CD8-positive, alpha-beta memory T cell (primary cell): ENCODE results near the gene HACL1. TPM values are rescaled to one million over a fixed set of nuclear protein-coding genes. Genes with fewer than 3 reads are reported as not detected.

Experiments used
- CTCF ChIA-PET: fragments of 350-600 bp; sonication (Branson Sonifier 250); formaldehyde crosslinking; loops from one replicate; lab custom pipeline; 2021; ENCODE audit warnings: antibody characterized with exemption; lab: Charles Lee
- POLR2A ChIA-PET: fragments of 350-600 bp; sonication (Branson Sonifier 250); formaldehyde crosslinking; loops from one replicate; lab custom pipeline; 2021; ENCODE audit warnings: antibody characterized with exemption; lab: Charles Lee
- DNase-seq, 5 donors: peaks; one replicate each; pipeline versions ENCODE4 v3.0.0 to v3.0.0-alpha.2; 2020 to 2022; ENCODE audit warnings: mixed read lengths in 1 of 5
- H3K27ac ChIP-seq: one replicate; pipeline ENCODE4 v1.7.0; 2013; ENCODE audit warnings: low read depth, mild to moderate bottlenecking, low read length, moderate library complexity
- H3K27me3 ChIP-seq: 2 replicates; pipeline ENCODE4 v1.7.0; 2013; ENCODE audit warnings: low read length, mild to moderate bottlenecking; ENCODE audit not compliant: insufficient read depth, poor library complexity, severe bottlenecking
- H3K36me3 ChIP-seq: 2 replicates; pipeline ENCODE4 v1.7.0; 2013; ENCODE audit warnings: mild to moderate bottlenecking, low read length, moderate library complexity; ENCODE audit not compliant: insufficient read depth
- H3K4me1 ChIP-seq: 2 replicates; pipeline ENCODE4 v1.7.0; 2013; ENCODE audit warnings: mild to moderate bottlenecking, low read length, moderate library complexity; ENCODE audit not compliant: insufficient read depth
- H3K4me3 ChIP-seq: 2 replicates; pipeline ENCODE4 v1.7.0; 2013; ENCODE audit warnings: mild to moderate bottlenecking, low read length
- H3K9me3 ChIP-seq: 2 replicates; pipeline ENCODE4 v1.7.0; 2013; ENCODE audit warnings: mild to moderate bottlenecking, low read length
- H3K27ac Mint-ChIP-seq, 8 donors: one replicate each; pipeline ENCODE4 v1.8.0; 2020 to 2021; ENCODE audit warnings: mixed read lengths in 8 of 8, mild to moderate bottlenecking in 6 of 8, inconsistent platforms in 3 of 8, moderate library complexity in 3 of 8
- H3K27me3 Mint-ChIP-seq, 2 donors: one replicate each; pipeline ENCODE4 v1.8.0; 2020 to 2021; ENCODE audit warnings: mixed read lengths in 2 of 2, mild to moderate bottlenecking in 1 of 2, moderate library complexity in 1 of 2
- H3K36me3 Mint-ChIP-seq, 3 donors: one replicate each; pipeline ENCODE4 v1.8.0; 2020 to 2021; ENCODE audit warnings: mixed read lengths in 3 of 3, inconsistent platforms in 1 of 3, mild to moderate bottlenecking in 1 of 3
- H3K4me1 Mint-ChIP-seq, 3 donors: one replicate each; pipeline ENCODE4 v1.8.0; 2020 to 2021; ENCODE audit warnings: mixed read lengths in 3 of 3, inconsistent platforms in 1 of 3, mild to moderate bottlenecking in 1 of 3
- H3K4me3 Mint-ChIP-seq, 7 donors: one replicate each; pipeline ENCODE4 v1.8.0; 2020 to 2021; ENCODE audit warnings: mixed read lengths in 7 of 7, mild to moderate bottlenecking in 6 of 7, moderate library complexity in 4 of 7, inconsistent platforms in 2 of 7
- H3K9me3 Mint-ChIP-seq, 5 donors: one replicate each; pipeline ENCODE4 v1.8.0; 2020 to 2022; ENCODE audit warnings: mixed read lengths in 5 of 5, mild to moderate bottlenecking in 3 of 5, moderate library complexity in 2 of 5, inconsistent platforms in 1 of 5
- polyA plus RNA-seq: library from polyadenylated mRNA; unstranded; fragments of 300-500 nt; fragmentation: Illumina TruSeq; gene quantifications from one replicate; pipeline ENCODE4 v1.2.3, GENCODE V29; 2021
- total RNA-seq, 2 experiments: library from RNA; stranded (reverse); gene quantifications; one replicate each; pipeline ENCODE4 v1.2.3, GENCODE V29; 2021

Gene HACL1
- total and polyA plus RNA-seq, 3 experiments from 2014 or later: 34.6 to 37.7 (median 35.0) TPM

GRCh38 chr3:15531346-15531745 is 70.0 kb downstream of the HACL1 start:
- Histone ChIP-seq H3K9me3 (no peaks in the 10 kb centered on the region), H3K4me1 (peaks cover 38% of the 10 kb centered on the region), H3K27me3 (no peaks in the 10 kb centered on the region), H3K36me3 (no peaks in the 10 kb centered on the region), H3K4me3 (no peak overlapping the region), H3K27ac (no peak overlapping the region)
- Mint-ChIP-seq H3K36me3 (no peaks in the 10 kb centered on the region), H3K27me3 (no peaks in the 10 kb centered on the region), H3K4me3 (peak overlapping the region in 2 of 7 donors; percentile 11 to 28), H3K9me3 (no peaks in the 10 kb centered on the region), H3K27ac (peak overlapping the region; percentile 7 to 97 (median 80)), H3K4me1 (peaks cover 55 to 71% (median 58%) of the 10 kb centered on the region in 3 donors)
- no peak for DNase-seq
- POLR2A ChIA-PET: no interaction called here
- CTCF ChIA-PET: interaction anchor here (1.4 kb wide), 1 partner anchor 8 kb away, joined by 3 read pairs; no protein-coding TSS in a partner anchor

GRCh38 chr3:15528854-15529537 is 72.4 kb downstream of the HACL1 start:
- Histone ChIP-seq H3K9me3 (no peaks in the 10 kb centered on the region), H3K4me1 (peaks cover 21% of the 10 kb centered on the region), H3K4me3 (no peak overlapping the region), H3K27me3 (no peaks in the 10 kb centered on the region), H3K36me3 (no peaks in the 10 kb centered on the region), H3K27ac (no peak overlapping the region)
- no peak for DNase-seq
- Mint-ChIP-seq H3K9me3 (no peaks in the 10 kb centered on the region), H3K4me3 (peak overlapping the region in 6 of 7 donors; percentile 3 to 60 (median 41)), H3K36me3 (no peaks in the 10 kb centered on the region), H3K27me3 (no peaks in the 10 kb centered on the region), H3K27ac (peak overlapping the region; percentile 2 to 86 (median 64)), H3K4me1 (peaks cover 39 to 52% (median 41%) of the 10 kb centered on the region in 3 donors)
- ChIA-PET POLR2A (no interaction called here), CTCF (no interaction called here)

GRCh38 chr3:15527031-15527459 is 74.3 kb downstream of the HACL1 start:
- no peaks in the 10 kb centered on the region for H3K27me3 Mint-ChIP-seq
- Histone ChIP-seq H3K27ac (no peak overlapping the region), H3K4me1 (peaks cover 21% of the 10 kb centered on the region), H3K36me3 (no peaks in the 10 kb centered on the region), H3K4me3 (no peak overlapping the region), H3K27me3 (no peaks in the 10 kb centered on the region), H3K9me3 (no peaks in the 10 kb centered on the region)
- POLR2A ChIA-PET: no interaction called here
- no peaks in the 10 kb centered on the region for H3K36me3 Mint-ChIP-seq
- no peaks in the 10 kb centered on the region for H3K9me3 Mint-ChIP-seq
- H3K4me1 Mint-ChIP-seq: peaks cover 42 to 45% (median 45%) of the 10 kb centered on the region in 3 donors
- CTCF ChIA-PET: interaction anchor here (0.6 to 1.2 kb wide), 2 partner anchors 31 to 306 kb away, joined by 3 read pairs; no protein-coding TSS in a partner anchor
- H3K27ac Mint-ChIP-seq: peak overlapping the region in 5 of 8 donors; percentile 11 to 81 (median 29)
- no peak for DNase-seq
- no peak overlapping the region for H3K4me3 Mint-ChIP-seq

- CTCF ChIA-PET: no interaction called here
Observed at GRCh38 chr3:15525790-15526189, 75.6 kb downstream of the HACL1 start.

GRCh38 chr3:15523660-15524417 is 77.5 kb downstream of the HACL1 start:
- POLR2A ChIA-PET: no interaction called here

More at GRCh38 chr3:15525790-15526189, 75.6 kb downstream of the HACL1 start:
- peaks cover 42 to 52% (median 42%) of the 10 kb centered on the region in 3 donors for H3K4me1 Mint-ChIP-seq
- Histone ChIP-seq H3K27me3 (no peaks in the 10 kb centered on the region), H3K36me3 (no peaks in the 10 kb centered on the region), H3K27ac (no peak overlapping the region), H3K4me1 (peaks cover 25% of the 10 kb centered on the region), H3K4me3 (no peak overlapping the region), H3K9me3 (no peaks in the 10 kb centered on the region)
- peaks cover 0 to 1% of the 10 kb centered on the region in 2 donors for H3K27me3 Mint-ChIP-seq
- H3K9me3 Mint-ChIP-seq: no peaks in the 10 kb centered on the region
- peak overlapping the region in 3 of 8 donors; percentile 33 to 65 (median 54) for H3K27ac Mint-ChIP-seq
- no peak overlapping the region for H3K4me3 Mint-ChIP-seq
- POLR2A ChIA-PET: interaction anchor here (0.6 kb wide), 1 partner anchor 11 kb away, joined by 5 read pairs; no protein-coding TSS in a partner anchor
- no peak for DNase-seq
- H3K36me3 Mint-ChIP-seq: no peaks in the 10 kb centered on the region

GRCh38 chr3:15522016-15522415 is 79.4 kb downstream of the HACL1 start:
- no peaks in the 10 kb centered on the region for H3K36me3 ChIP-seq
- H3K4me1 Mint-ChIP-seq: peaks cover 31 to 35% (median 34%) of the 10 kb centered on the region in 3 donors
- no peak for DNase-seq
- no peaks in the 10 kb centered on the region for H3K9me3 Mint-ChIP-seq
- CTCF ChIA-PET: no interaction called here
- no peak overlapping the region for H3K4me3 ChIP-seq
- H3K27me3 Mint-ChIP-seq: peaks cover 0 to 3% of the 10 kb centered on the region in 2 donors
- no peaks in the 10 kb centered on the region for H3K9me3 ChIP-seq
- peak overlapping the region; percentile 31 to 98 (median 86) for H3K27ac Mint-ChIP-seq
- no peaks in the 10 kb centered on the region for H3K27me3 ChIP-seq
- H3K4me1 ChIP-seq: peaks cover 11% of the 10 kb centered on the region
- no peak overlapping the region for H3K27ac ChIP-seq
- POLR2A ChIA-PET: no interaction called here
- no peaks in the 10 kb centered on the region for H3K36me3 Mint-ChIP-seq
- H3K4me3 Mint-ChIP-seq: peak overlapping the region; percentile 21 to 92 (median 87)

More at GRCh38 chr3:15523660-15524417, 77.5 kb downstream of the HACL1 start:
- peaks cover 16% of the 10 kb centered on the region for H3K4me1 ChIP-seq
- H3K27me3 ChIP-seq: no peaks in the 10 kb centered on the region
- H3K27ac ChIP-seq: no peak overlapping the region
- Mint-ChIP-seq H3K27me3 (peaks cover 0 to 1% of the 10 kb centered on the region in 2 donors), H3K4me1 (peaks cover 37 to 48% (median 39%) of the 10 kb centered on the region in 3 donors), H3K36me3 (no peaks in the 10 kb centered on the region), H3K9me3 (no peaks in the 10 kb centered on the region), H3K4me3 (peak overlapping the region in 4 of 7 donors; percentile 7 to 56 (median 15)), H3K27ac (peak overlapping the region in 2 of 8 donors; percentile 48 to 81)
- CTCF ChIA-PET: interaction anchor here (1.1 kb wide), 1 partner anchor 8 kb away, joined by 3 read pairs; no protein-coding TSS in a partner anchor
- no peaks in the 10 kb centered on the region for H3K9me3 ChIP-seq
- no peaks in the 10 kb centered on the region for H3K36me3 ChIP-seq
- DNase-seq: no peak
- no peak overlapping the region for H3K4me3 ChIP-seq

GRCh38 chr3:15521573-15521965 is 79.8 kb downstream of the HACL1 start, which contains the start of gene COLQ:
TSS of gene COLQ (minus strand) at chr3:15521706. CDS start at chr3:15521625, 81 bp downstream.
- Mint-ChIP-seq H3K27ac (peak within 1 kb of the TSS; percentile 31 to 98 (median 90)), H3K36me3 (peaks cover 0 to under 1% (median 0%) of the 10 kb centered on the region in 3 donors), H3K4me3 (peak within 1 kb of the TSS; percentile 62 to 92 (median 87)), H3K9me3 (no peaks in the 10 kb centered on the region), H3K27me3 (peaks cover 0 to 3% of the 10 kb centered on the region in 2 donors), H3K4me1 (peaks cover 31 to 35% (median 33%) of the 10 kb centered on the region in 3 donors)
- no peak within 1 kb of the TSS for H3K27ac ChIP-seq
- no peaks in the 10 kb centered on the region for H3K27me3 ChIP-seq
- H3K36me3 ChIP-seq: no peaks in the 10 kb centered on the region
- ChIA-PET CTCF (no interaction called here), POLR2A (no interaction called here)
- peak within 1 kb of the TSS; percentile 13 for H3K4me3 ChIP-seq
- no peak for DNase-seq
- H3K9me3 ChIP-seq: no peaks in the 10 kb centered on the region
- H3K4me1 ChIP-seq: peaks cover 11% of the 10 kb centered on the region
